ENCODE results near the gene GGA3.
"Not testable (repeated sequence)": the region's sequence is repeated elsewhere in the genome, so short reads cannot be mapped to it uniquely, and the experiment has no call there.

Gene GGA3

GRCh38 chr17:75207760-75208159 lies 53.6 kb downstream of the GGA3 start:
- no peak for DNase-seq

GRCh38 chr17:75207050-75207407 lies 54.4 kb downstream of the GGA3 start:
- not testable (repeated sequence) for DNase-seq

- no peak for DNase-seq
Measured at GRCh38 chr17:75205793-75206163, 55.6 kb downstream of the GGA3 start.

- peak; percentile 99 for DNase-seq
Measured at GRCh38 chr17:75205037-75205792, 56.2 kb downstream of the GGA3 start, which contains the start of gene NUP85. NUP85 (plus strand) TSS chr17:75205679; CDS start chr17:75205762, 83 bp downstream.

- no peak for DNase-seq
Measured at GRCh38 chr17:75199886-75200618, 61.4 kb downstream of the GGA3 start.

GRCh38 chr17:75194879-75195278 lies 66.5 kb downstream of the GGA3 start:
- DNase-seq, result no peak

- DNase-seq, result no peak
Measured at GRCh38 chr17:75191584-75191983, 69.8 kb downstream of the GGA3 start.

GRCh38 chr17:75188614-75189013 lies 72.8 kb downstream of the GGA3 start:
- peak; percentile 26 for DNase-seq
